Lower lobe of right lung (tissue), 2 donors: ENCODE data around the gene UROC1. TPM values are rescaled to one million over a fixed set of nuclear protein-coding genes. Genes with fewer than 3 reads are reported as not detected.

Experiments used
- ATAC-seq, 2 donors: fragments of 200-7000 bp; cut with Tn5 transposase; one replicate each; pipeline ENCODE4 v1.9.1; 2020 to 2022; ENCODE audit warnings: mild to moderate bottlenecking in 2 of 2, moderate library complexity in 2 of 2
- DNase-seq: peaks from one replicate; pipeline ENCODE4 v3.0.0-alpha.2; 2020
- H3K27ac ChIP-seq: fragments of 200-600 bp; one replicate; pipeline ENCODE4 v1.8.0; 2022
- H3K27me3 ChIP-seq: fragments of 200-600 bp; one replicate; pipeline ENCODE4 v1.8.0; 2022; ENCODE audit warnings: low read depth
- H3K36me3 ChIP-seq: fragments of 200-600 bp; one replicate; pipeline ENCODE4 v1.8.0; 2022; ENCODE audit warnings: mild to moderate bottlenecking
- H3K4me1 ChIP-seq: fragments of 200-600 bp; one replicate; pipeline ENCODE4 v1.8.0; 2022
- H3K4me3 ChIP-seq: fragments of 200-600 bp; one replicate; pipeline ENCODE4 v1.8.0; 2022; ENCODE audit warnings: mild to moderate bottlenecking
- H3K9me3 ChIP-seq: fragments of 200-600 bp; one replicate; pipeline ENCODE4 v1.8.0; 2022
- intact Hi-C: fragments of 100-400 bp; cut with DNase I; formaldehyde crosslinking; loops from one replicate; pipeline ENCODE4 v1.11.0; 2022
- total RNA-seq: library from RNA; stranded (reverse); fragmentation: NEBNext Ultra II Directional; extraction: Animal tissue kit (Norgen Biotek cat#: 25700); gene quantifications from one replicate; pipeline ENCODE4 v1.2.1, GENCODE V29; 2021
- TF ChIP-seq, protein P1 (sequence below): fragments of 200-600 bp; IDR thresholded peaks from one replicate; pipeline ENCODE4 v1.8.0; 2022; ENCODE audit warnings: antibody characterized with exemption, mild to moderate bottlenecking
- donor health status: DM: no; HTN: yes; CAD: no; lungs with severe emphysema.

The UROC1 gene
- total RNA-seq, 1 donor from 2014 or later, result not detected

DNA sequence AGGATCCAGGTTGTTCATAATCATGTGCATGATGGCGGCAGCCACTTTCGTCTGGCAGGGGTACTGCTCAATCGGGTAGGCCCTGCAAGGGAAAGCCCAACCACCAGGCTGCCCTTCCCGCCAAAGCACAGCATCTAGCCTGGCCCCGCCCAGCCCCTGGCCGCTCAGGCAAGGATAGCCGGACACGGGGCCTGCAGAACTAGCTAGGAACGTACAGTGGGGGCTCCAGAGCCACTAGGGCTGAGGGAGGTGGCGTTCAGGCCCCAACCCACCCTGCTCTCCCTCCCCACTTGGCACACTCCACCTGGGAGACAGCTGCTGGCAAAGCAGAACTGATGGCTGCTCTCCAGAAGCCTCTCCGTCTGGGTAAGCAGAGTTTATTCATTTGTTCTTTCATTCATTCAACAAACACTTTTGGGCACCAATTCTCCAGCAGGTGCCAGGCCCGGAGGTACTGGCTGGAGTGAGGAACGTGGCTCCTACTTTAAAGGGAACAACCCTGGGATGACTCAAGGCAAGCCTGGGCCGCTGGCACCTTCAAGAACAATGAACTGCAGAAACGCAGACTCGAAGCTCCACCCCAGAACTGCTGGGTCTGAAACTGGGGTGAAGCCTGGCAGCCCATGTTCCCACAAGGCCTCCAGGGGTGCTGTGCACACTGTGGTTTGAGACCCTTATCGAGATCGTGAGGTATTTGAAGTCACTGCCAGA lies 7.8 kb downstream of the UROC1 start:
- ATAC-seq (no peak), DNase-seq (peak; percentile 31)
- no peaks in the 10 kb centered on the region for H3K27me3 ChIP-seq
- no peaks in the 10 kb centered on the region for H3K4me1 ChIP-seq
- TF ChIP-seq, protein P1, sequence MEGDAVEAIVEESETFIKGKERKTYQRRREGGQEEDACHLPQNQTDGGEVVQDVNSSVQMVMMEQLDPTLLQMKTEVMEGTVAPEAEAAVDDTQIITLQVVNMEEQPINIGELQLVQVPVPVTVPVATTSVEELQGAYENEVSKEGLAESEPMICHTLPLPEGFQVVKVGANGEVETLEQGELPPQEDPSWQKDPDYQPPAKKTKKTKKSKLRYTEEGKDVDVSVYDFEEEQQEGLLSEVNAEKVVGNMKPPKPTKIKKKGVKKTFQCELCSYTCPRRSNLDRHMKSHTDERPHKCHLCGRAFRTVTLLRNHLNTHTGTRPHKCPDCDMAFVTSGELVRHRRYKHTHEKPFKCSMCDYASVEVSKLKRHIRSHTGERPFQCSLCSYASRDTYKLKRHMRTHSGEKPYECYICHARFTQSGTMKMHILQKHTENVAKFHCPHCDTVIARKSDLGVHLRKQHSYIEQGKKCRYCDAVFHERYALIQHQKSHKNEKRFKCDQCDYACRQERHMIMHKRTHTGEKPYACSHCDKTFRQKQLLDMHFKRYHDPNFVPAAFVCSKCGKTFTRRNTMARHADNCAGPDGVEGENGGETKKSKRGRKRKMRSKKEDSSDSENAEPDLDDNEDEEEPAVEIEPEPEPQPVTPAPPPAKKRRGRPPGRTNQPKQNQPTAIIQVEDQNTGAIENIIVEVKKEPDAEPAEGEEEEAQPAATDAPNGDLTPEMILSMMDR, result no peak
- intact Hi-C loops, result no loop called here
- H3K36me3 ChIP-seq, result no peaks in the 10 kb centered on the region
- no peak overlapping the region for H3K27ac ChIP-seq
- H3K4me3 ChIP-seq, result no peak overlapping the region
- H3K9me3 ChIP-seq, result no peaks in the 10 kb centered on the region

DNA sequence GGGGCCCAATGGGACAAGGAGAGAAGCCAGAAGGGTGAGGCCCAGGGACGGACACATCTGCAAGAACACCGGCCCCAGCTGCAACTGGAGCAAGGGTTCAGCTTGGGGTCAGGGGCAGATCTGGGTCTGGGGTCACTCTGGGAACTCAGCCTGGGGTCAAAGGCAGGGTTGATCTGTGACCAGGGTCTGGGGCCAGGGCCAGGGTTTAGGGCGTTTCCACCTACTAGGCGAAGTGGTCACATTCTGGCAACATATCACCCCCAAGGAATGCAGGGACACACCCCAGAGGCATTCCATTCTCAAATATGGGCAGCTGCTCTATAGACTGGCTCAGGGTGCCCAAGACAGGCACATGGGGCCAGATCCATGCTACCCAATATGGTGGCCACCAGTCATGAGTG lies 9.0 kb downstream of the UROC1 start:
- H3K4me3 ChIP-seq, result no peak overlapping the region
- no peak overlapping the region for H3K27ac ChIP-seq
- ATAC-seq, result peak; percentile 38 to 44
- TF ChIP-seq, protein P1, result no peak
- intact Hi-C loops, result no loop called here
- H3K4me1 ChIP-seq, result no peaks in the 10 kb centered on the region
- H3K9me3 ChIP-seq, result no peaks in the 10 kb centered on the region
- peak; percentile 43 for DNase-seq
- no peaks in the 10 kb centered on the region for H3K27me3 ChIP-seq
- H3K36me3 ChIP-seq, result no peaks in the 10 kb centered on the region

DNA sequence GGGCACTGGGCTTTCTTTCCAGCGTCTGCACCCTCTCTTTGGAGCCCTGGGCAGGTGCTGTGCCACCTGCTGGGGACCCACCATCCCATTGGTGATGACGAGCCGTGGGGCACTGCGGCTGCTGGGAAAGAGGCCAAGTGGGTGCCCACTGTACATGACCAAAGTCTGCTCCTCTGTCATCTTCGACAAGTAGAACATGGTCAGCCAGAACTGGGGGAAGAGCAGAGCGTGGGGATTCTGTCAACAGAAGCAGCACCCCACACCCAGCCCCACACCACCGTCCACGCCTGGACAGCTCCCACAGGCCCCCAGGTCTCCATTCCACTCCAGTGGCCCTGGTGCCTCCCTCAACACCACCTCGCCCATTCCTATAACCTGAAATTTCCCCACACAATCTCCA lies 9.7 kb downstream of the UROC1 start:
- Histone ChIP-seq H3K4me3 (no peak overlapping the region), H3K36me3 (no peaks in the 10 kb centered on the region), H3K9me3 (no peaks in the 10 kb centered on the region), H3K27me3 (no peaks in the 10 kb centered on the region), H3K4me1 (no peaks in the 10 kb centered on the region), H3K27ac (no peak overlapping the region)
- DNase-seq (peak; percentile 26), ATAC-seq (no peak)
- intact Hi-C loops, result no loop called here
- TF ChIP-seq, protein P1, result no peak

DNA sequence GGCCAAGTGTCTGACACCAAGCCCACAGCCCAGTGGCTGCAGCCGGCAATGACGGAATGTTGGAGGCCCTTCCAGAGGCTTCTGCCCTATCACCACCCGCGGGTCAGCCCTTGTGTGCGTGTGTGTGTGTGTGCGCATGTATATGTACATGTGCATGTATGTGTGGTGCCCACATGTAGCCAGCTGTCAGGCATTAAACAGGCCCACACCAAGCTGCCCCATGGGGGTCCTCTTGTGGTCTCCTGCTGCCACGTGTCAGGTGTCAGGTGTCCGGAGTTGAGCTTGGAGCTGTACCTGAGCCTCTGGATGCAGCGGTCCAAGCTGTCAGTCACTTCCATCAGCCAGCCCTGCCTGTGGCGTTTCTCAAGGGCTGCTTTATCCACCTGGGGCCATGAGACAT lies 13.9 kb downstream of the UROC1 start:
- Histone ChIP-seq H3K27me3 (no peaks in the 10 kb centered on the region), H3K4me1 (no peaks in the 10 kb centered on the region), H3K27ac (no peak overlapping the region), H3K36me3 (no peaks in the 10 kb centered on the region), H3K4me3 (no peak overlapping the region), H3K9me3 (no peaks in the 10 kb centered on the region)
- intact Hi-C loops, result no loop called here
- ATAC-seq (no peak), DNase-seq (no peak)
- TF ChIP-seq, protein P1, result no peak

DNA sequence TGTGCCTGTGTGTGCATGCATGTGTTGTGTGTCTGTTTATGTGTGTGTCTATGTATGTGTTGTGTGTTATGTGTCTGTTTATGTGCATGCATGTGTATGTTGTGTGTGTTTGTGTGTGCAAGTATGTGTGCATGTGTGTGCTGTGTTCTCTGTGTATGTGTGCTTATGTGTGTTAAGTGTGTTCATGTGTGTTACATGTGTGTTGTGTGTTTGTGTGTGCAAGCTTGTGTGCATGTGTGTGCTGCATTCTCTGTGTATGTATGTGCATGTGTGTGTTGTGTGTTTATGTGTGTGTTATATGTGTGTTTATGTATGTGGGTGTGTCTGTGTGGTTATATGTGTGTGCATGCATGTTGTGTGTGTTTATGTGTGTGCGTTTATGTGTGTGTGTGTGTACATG lies 14.9 kb downstream of the UROC1 start:
- DNase-seq (no peak), ATAC-seq (no peak)
- Histone ChIP-seq H3K9me3 (no peaks in the 10 kb centered on the region), H3K4me3 (no peak overlapping the region), H3K27ac (no peak overlapping the region), H3K4me1 (no peaks in the 10 kb centered on the region), H3K36me3 (no peaks in the 10 kb centered on the region), H3K27me3 (no peaks in the 10 kb centered on the region)
- intact Hi-C loops, result no loop called here
- TF ChIP-seq, protein P1, result no peak
